B cell (primary cell): ENCODE measurements around the gene POU2AF1.

Experiments
- CTCF ChIP-seq: fragments of 200-600 bp; IDR thresholded peaks from one replicate; pipeline ENCODE4 v1.8.0; 2022; ENCODE audit warnings: antibody characterized with exemption, mild to moderate bottlenecking
- EZH2 ChIP-seq: IDR thresholded peaks from 2 replicates; pipeline ENCODE4 v1.6.1; 2012; ENCODE audit warnings: borderline replicate concordance, low read depth, mild to moderate bottlenecking, moderate library complexity, low read length; ENCODE audit not compliant: insufficient read depth, poor library complexity, severe bottlenecking

DNA sequence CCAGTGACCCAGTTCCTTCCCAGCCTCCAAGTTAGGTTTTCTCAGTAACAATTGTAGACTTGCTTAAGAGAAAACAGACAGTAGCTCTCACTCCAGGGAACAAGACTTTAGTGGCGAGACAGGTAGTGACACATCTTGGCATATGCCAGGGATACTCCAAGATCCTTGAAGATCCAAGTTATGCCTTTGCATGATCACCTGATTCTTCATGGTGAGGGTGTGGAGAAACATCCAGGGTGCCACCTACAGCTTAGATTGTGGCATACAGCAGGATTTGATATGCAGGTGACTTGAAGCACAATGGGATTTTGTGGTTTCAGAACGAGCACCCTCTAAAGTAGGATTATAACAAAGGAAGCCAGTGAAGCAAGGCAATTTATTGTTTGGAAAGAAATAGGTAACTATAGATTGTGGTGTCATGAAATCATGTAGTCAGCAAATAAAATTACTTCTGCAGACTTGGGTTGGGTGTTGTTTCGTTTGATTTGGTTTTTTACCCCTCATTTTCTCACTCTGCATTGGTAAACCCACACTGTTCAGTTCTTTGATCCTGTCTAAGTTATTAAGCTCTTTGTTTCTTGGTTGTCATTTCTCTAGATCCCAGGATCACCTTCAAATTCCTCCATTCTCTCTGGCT lies 71.5 kb downstream of the POU2AF1 start:
- no peak for TF ChIP-seq CTCF
- TF ChIP-seq EZH2 = no peak
